T-cell (primary cell): ENCODE data around the gene EXOC6. TPM values are rescaled to one million over a fixed set of nuclear protein-coding genes. Genes with fewer than 3 reads are reported as not detected.

Experiments
- ATAC-seq, 4 experiments: fragments of 200-7000 bp in 3 of 4; fragments of 150-1000 bp in 1 of 4; cut with Tn5 transposase; replicated peaks in 1 of 4; 1 replicate in 3 of 4; 2 replicates in 1 of 4; pipeline ENCODE4 v1.10.0; 2021; ENCODE audit warnings: moderate library complexity in 3 of 4, mild to moderate bottlenecking in 2 of 4, moderate number of reproducible peaks in 1 of 4
- CTCF ChIA-PET, 2 donors: fragments of 300-600 bp; sonication (Branson Sonifier 250); formaldehyde crosslinking; loops; one replicate each; lab custom pipeline; 2022; ENCODE audit warnings: antibody characterized with exemption in 2 of 2; lab: Charles Lee
- POLR2A ChIA-PET, 2 donors: fragments of 300-600 bp; sonication (Branson Sonifier 250); formaldehyde crosslinking; loops; one replicate each; lab custom pipeline; 2022; ENCODE audit warnings: antibody characterized with exemption in 2 of 2; lab: Charles Lee
- DNase-seq, 35 experiments: peaks; one replicate each; pipeline versions ENCODE4 v3.0.0 to v3.0.0-alpha.2; 2013 to 2023
- H3K27ac ChIP-seq: one replicate; pipeline ENCODE4 v1.5.1; 2013; ENCODE audit warnings: low read length
- H3K27me3 ChIP-seq, 2 experiments: replicated peaks in 1 of 2; 1 replicate in 1 of 2; 2 replicates in 1 of 2; pipeline versions ENCODE4 v1.6.1 to v1.7.0; 2013; ENCODE audit warnings: low read length in 1 of 2, mixed read lengths in 1 of 2; ENCODE audit not compliant: control insufficient read depth in 2 of 2, insufficient read depth in 2 of 2; ENCODE audit errors: extremely low read depth in 1 of 2
- H3K36me3 ChIP-seq, 2 donors: 1 replicate in 1 of 2; 2 replicates in 1 of 2; pipeline versions ENCODE4 v1.6.1 to v1.7.0; 2013; ENCODE audit warnings: low read length in 1 of 2; ENCODE audit not compliant: control insufficient read depth in 2 of 2, insufficient read depth in 1 of 2; ENCODE audit errors: extremely low read depth in 1 of 2
- H3K4me1 ChIP-seq, 2 experiments: 1 replicate in 1 of 2; 2 replicates in 1 of 2; pipeline versions ENCODE4 v1.6.1 to v1.7.0; 2013; ENCODE audit warnings: low read length in 2 of 2, mixed read lengths in 1 of 2; ENCODE audit not compliant: insufficient read depth in 2 of 2, control insufficient read depth in 1 of 2; ENCODE audit errors: extremely low read depth in 1 of 2
- H3K4me3 ChIP-seq, 2 donors: 1 replicate in 1 of 2; 2 replicates in 1 of 2; pipeline versions ENCODE4 v1.5.1 to v1.7.0; 2013; ENCODE audit warnings: mild to moderate bottlenecking in 2 of 2, low read length in 1 of 2, moderate library complexity in 1 of 2; ENCODE audit not compliant: control insufficient read depth in 1 of 2; ENCODE audit errors: extremely low read depth in 1 of 2
- H3K9me3 ChIP-seq: 2 replicates; pipeline ENCODE4 v1.7.0; 2013
- H3K27ac Mint-ChIP-seq, 2 donors: one replicate each; pipeline ENCODE4 v1.8.0; 2020 to 2021; ENCODE audit warnings: mild to moderate bottlenecking in 2 of 2, mixed read lengths in 2 of 2
- H3K27me3 Mint-ChIP-seq, 2 donors: one replicate each; pipeline ENCODE4 v1.8.0; 2021 to 2022; ENCODE audit warnings: mixed read lengths in 2 of 2
- H3K36me3 Mint-ChIP-seq: one replicate; pipeline ENCODE4 v1.8.0; 2021; ENCODE audit warnings: mixed read lengths
- H3K4me1 Mint-ChIP-seq, 3 donors: one replicate each; pipeline ENCODE4 v1.8.0; 2020 to 2022; ENCODE audit warnings: mixed read lengths in 3 of 3, mild to moderate bottlenecking in 1 of 3
- H3K4me3 Mint-ChIP-seq, 3 donors: one replicate each; pipeline ENCODE4 v1.8.0; 2020 to 2022; ENCODE audit warnings: mild to moderate bottlenecking in 3 of 3, mixed read lengths in 3 of 3, moderate library complexity in 3 of 3
- H3K9me3 Mint-ChIP-seq, 3 donors: one replicate each; pipeline ENCODE4 v1.8.0; 2020 to 2022; ENCODE audit warnings: mixed read lengths in 3 of 3
- WGBS: methylation state at CpG from one replicate; pipeline ENCODE4 v1.1.5; 2013; ENCODE audit warnings: missing lambda C conversion rate; ENCODE audit not compliant: insufficient coverage; 5-methylcytosine and 5-hydroxymethylcytosine counted together
- total RNA-seq, 35 experiments: library from RNA in 6 of 35; stranded (reverse) in 6 of 35; fragments of 120-200 nt in 1 of 35; gene quantifications; one replicate each; pipeline versions ENCODE4 v1.2.1 to v1.2.4 and lab custom pipeline; 2013 to 2026

The EXOC6 gene
- 10 to 100 TPM in 2 of 5 donors, 1 to 10 TPM in 3; 8.7 to 13.3 (median 9.7) TPM for total RNA-seq
- total RNA-seq (2013), result 18.4 TPM
- 14.9 to 39.6 (median 30.1) reads per million in 29 experiments for total RNA-seq (lab: John Stamatoyannopoulos, UW)

DNA sequence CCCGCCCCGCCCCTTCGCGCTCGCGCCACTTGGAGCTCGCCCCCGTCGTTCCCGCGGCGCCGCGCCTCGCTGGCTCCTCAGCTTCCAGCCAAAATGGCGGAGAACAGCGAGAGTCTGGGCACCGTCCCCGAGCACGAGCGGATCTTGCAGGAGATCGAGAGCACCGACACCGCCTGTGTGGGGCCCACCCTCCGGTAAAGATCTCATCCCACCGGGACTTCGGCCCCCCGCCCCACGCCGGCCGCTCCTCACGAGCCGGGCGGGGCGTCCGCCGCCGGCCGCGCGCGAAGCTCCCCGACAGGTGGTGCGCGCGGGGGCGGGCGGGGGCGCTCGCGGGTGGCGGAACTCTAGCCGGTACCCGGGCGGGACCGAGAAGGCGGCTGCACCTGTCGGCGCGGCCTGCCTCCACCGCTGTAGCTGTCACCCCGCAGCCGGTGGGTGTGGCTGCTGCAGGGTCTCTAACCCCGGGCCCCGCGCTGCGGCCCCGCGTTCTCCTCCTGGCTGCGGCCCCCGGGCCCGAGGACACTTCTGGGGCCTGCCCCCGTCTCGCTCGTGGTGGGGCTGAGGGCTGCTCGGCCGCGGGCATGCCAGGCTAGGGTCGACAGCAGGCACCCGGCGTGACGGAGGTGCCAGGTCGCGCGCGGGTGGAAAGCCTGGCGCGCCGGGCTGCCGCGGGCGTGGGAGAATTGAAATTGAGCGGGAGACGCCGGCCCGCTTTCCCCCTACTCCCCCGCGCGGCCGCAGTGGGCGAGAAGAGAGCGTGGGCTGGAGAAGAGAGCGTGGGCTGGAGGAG, at the start of gene EXOC6:
Gene EXOC6 (plus strand): TSS at position 80 of the 793 bp plus-strand sequence. CDS start 14 bp downstream, at position 94.
- ChIA-PET CTCF (interaction anchor here (0.5 to 2.7 kb wide), 23 partner anchors 8 to 641 kb away, joined by 3 to 9 read pairs (median 4); no protein-coding TSS in a partner anchor), POLR2A (interaction anchor here (0.6 to 1.1 kb wide), 10 partner anchors 11 to 1685 kb away, joined by 3 to 10 read pairs (median 4); partner anchors contain the start of genes FRA10AC1 (in 1 of the 2) and NOC3L (in 1 of the 2))
- no peaks in the 10 kb centered on the region for H3K9me3 Mint-ChIP-seq
- H3K36me3 Mint-ChIP-seq, result no peaks in the 10 kb centered on the region
- Histone ChIP-seq H3K9me3 (no peaks in the 10 kb centered on the region), H3K36me3 (no peaks in the 10 kb centered on the region), H3K27ac (peak within 1 kb of the TSS; percentile 87), H3K27me3 (no peaks in the 10 kb centered on the region), H3K4me1 (peaks cover 9 to 12% of the 10 kb centered on the region in 2 experiments), H3K4me3 (peak within 1 kb of the TSS; percentile 58 to 69)
- peak; percentile 77 to 94 (median 85) for DNase-seq
- H3K27me3 Mint-ChIP-seq, result no peaks in the 10 kb centered on the region
- peak within 1 kb of the TSS; percentile 84 to 90 (median 84) for H3K4me3 Mint-ChIP-seq
- peaks cover 23 to 43% (median 32%) of the 10 kb centered on the region in 3 donors for H3K4me1 Mint-ChIP-seq
- peak; percentile 89 to 91 (median 90) for ATAC-seq
- H3K27ac Mint-ChIP-seq, result peak within 1 kb of the TSS; percentile 85 to 91
- 0% methylated on average over 96 of the region's 103 CpGs for WGBS

GRCh38 chr10:92799568-92799967, 48.8 kb upstream of the EXOC6 start:
- Mint-ChIP-seq H3K4me3 (no peak overlapping the region), H3K9me3 (no peaks in the 10 kb centered on the region), H3K36me3 (no peaks in the 10 kb centered on the region), H3K27ac (no peak overlapping the region), H3K27me3 (peaks cover 5 to 16% of the 10 kb centered on the region in 2 donors), H3K4me1 (no peaks in the 10 kb centered on the region)
- Histone ChIP-seq H3K9me3 (no peaks in the 10 kb centered on the region), H3K4me3 (no peak overlapping the region), H3K27me3 (no peaks in the 10 kb centered on the region), H3K4me1 (no peaks in the 10 kb centered on the region), H3K36me3 (no peaks in the 10 kb centered on the region), H3K27ac (no peak overlapping the region)
- ChIA-PET CTCF (interaction anchor here in 1 of 2 donors (0.6 kb wide), 1 partner anchor 49 kb away, joined by 3 read pairs; the partner anchor contains the start of gene EXOC6), POLR2A (no interaction called here)
- DNase-seq (no peak), ATAC-seq (no peak)
- no CpG with 5 or more reads among the region's 2 CpGs for WGBS

GRCh38 chr10:92800134-92800733, 48.1 kb upstream of the EXOC6 start:
- Mint-ChIP-seq H3K4me3 (no peak overlapping the region), H3K36me3 (no peaks in the 10 kb centered on the region), H3K9me3 (no peaks in the 10 kb centered on the region), H3K4me1 (no peaks in the 10 kb centered on the region), H3K27ac (no peak overlapping the region), H3K27me3 (peaks cover 5 to 15% of the 10 kb centered on the region in 2 donors)
- H3K4me1 ChIP-seq, result no peaks in the 10 kb centered on the region
- no peaks in the 10 kb centered on the region for H3K36me3 ChIP-seq
- no peaks in the 10 kb centered on the region for H3K9me3 ChIP-seq
- CTCF ChIA-PET, result no interaction called here
- H3K27me3 ChIP-seq, result no peaks in the 10 kb centered on the region
- WGBS, result 100% methylated on average over 1 of the region's 5 CpGs
- H3K27ac ChIP-seq, result no peak overlapping the region
- no peak overlapping the region for H3K4me3 ChIP-seq
- POLR2A ChIA-PET, result no interaction called here
- ATAC-seq (no peak), DNase-seq (no peak)

DNA sequence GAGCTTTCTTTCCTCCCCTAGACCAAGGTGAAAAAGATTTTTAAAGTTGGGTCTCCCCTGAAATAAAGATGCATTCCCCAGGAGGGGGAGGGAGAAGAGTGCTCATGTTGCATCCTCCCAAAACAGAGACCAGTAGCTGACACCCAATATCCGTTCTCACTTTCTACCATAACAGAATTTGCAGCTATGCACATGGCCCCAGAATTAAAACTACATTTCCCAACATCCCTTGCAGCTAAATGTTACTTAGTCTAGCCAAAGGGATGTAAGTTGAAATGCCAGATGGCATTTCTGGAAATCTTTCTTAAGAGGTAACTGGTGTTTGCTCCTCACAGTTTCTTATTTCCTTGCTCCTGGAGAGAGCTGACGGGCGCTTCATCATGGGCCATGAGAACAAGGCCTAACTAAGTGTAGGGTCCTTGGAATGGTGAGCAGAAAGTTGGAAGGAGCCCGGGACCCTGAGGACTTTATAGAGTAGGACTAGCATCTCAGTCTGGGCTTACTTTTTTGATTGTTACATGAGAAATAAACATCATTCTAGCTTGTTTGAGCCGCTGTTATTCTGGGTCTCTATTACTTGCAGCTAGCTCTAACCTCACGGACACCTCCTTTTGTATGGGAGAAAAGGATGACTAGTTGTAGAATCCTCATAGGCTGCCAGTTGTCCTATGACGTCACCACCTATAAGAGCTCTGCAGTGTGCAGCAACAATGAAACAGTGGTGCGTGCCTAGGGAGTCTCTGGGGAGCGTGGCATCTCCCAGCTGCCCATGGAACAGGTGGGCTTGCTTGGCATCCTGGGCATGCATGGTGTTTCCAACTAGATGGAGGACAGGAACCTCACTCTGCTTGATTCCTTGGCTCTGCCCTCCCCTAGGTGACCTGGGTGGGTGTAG, 46.1 kb upstream of the EXOC6 start:
- peaks cover 0 to 2% of the 10 kb centered on the region in 2 experiments for H3K27me3 ChIP-seq
- no peak overlapping the region for H3K27ac ChIP-seq
- Mint-ChIP-seq H3K4me1 (no peaks in the 10 kb centered on the region), H3K27ac (no peak overlapping the region), H3K4me3 (no peak overlapping the region), H3K9me3 (no peaks in the 10 kb centered on the region), H3K27me3 (peaks cover under 1 to 2% of the 10 kb centered on the region in 2 donors), H3K36me3 (no peaks in the 10 kb centered on the region)
- CTCF ChIA-PET, result interaction anchor here in 1 of 2 donors (0.6 kb wide), 1 partner anchor 11 kb away, joined by 3 read pairs; no protein-coding TSS in a partner anchor
- no peaks in the 10 kb centered on the region for H3K9me3 ChIP-seq
- ATAC-seq (no peak), DNase-seq (no peak)
- POLR2A ChIA-PET, result interaction anchor here (0.5 kb wide), 2 partner anchors 69 to 245 kb away, joined by 7 to 8 read pairs; no protein-coding TSS in a partner anchor
- H3K4me3 ChIP-seq, result no peak overlapping the region
- H3K36me3 ChIP-seq, result no peaks in the 10 kb centered on the region
- no peaks in the 10 kb centered on the region for H3K4me1 ChIP-seq
- 84% methylated on average over 4 of the region's 9 CpGs for WGBS

- no peak overlapping the region for H3K4me3 Mint-ChIP-seq
- POLR2A ChIA-PET, result no interaction called here
- WGBS, result 82% methylated on average over 3 of the region's 3 CpGs
- H3K27ac Mint-ChIP-seq, result no peak overlapping the region
- Histone ChIP-seq H3K27ac (no peak overlapping the region), H3K9me3 (no peaks in the 10 kb centered on the region), H3K36me3 (no peaks in the 10 kb centered on the region), H3K4me1 (no peaks in the 10 kb centered on the region), H3K27me3 (peaks cover 0 to 9% of the 10 kb centered on the region in 2 experiments), H3K4me3 (no peak overlapping the region)
- CTCF ChIA-PET, result no interaction called here
- ATAC-seq, result no peak
- no peaks in the 10 kb centered on the region for H3K36me3 Mint-ChIP-seq
- peaks cover 8 to 12% of the 10 kb centered on the region in 2 donors for H3K27me3 Mint-ChIP-seq
- DNase-seq, result no peak
- H3K9me3 Mint-ChIP-seq, result no peaks in the 10 kb centered on the region
- H3K4me1 Mint-ChIP-seq, result no peaks in the 10 kb centered on the region
These were observed 38.5 kb upstream of the EXOC6 start for GRCh38 chr10:92809840-92810239.
